Muscle of back (tissue), 11 donors: ENCODE measurements around the gene SLX4. TPM values are rescaled to one million over a fixed set of nuclear protein-coding genes. Genes with fewer than 3 reads are reported as not detected.

Source experiments
- DNase-seq, 3 donors: peaks; one replicate each; pipeline versions ENCODE4 v3.0.0 to v3.0.0-alpha.2; 2013
- polyA plus RNA-seq, 10 donors: library from polyadenylated mRNA; unstranded; fragments of 120-200 nt; gene quantifications; one replicate each; pipeline ENCODE4 v1.2.1, GENCODE V29; 2013; ENCODE audit not compliant: insufficient read length in 10 of 10

Gene SLX4
- polyA plus RNA-seq, 10 donors: 3.6 to 6.8 (median 4.7) TPM

GRCh38 chr16:3601614-3602319 lies 9.6 kb downstream of the SLX4 start:
- DNase-seq: no peak

GRCh38 chr16:3599922-3600321 lies 11.5 kb downstream of the SLX4 start:
- DNase-seq: no peak

- DNase-seq: no peak
Measured at GRCh38 chr16:3599121-3599520, 12.3 kb downstream of the SLX4 start.

GRCh38 chr16:3598236-3598635 lies 13.2 kb downstream of the SLX4 start:
- no peak for DNase-seq

GRCh38 chr16:3597676-3598075 lies 13.7 kb downstream of the SLX4 start:
- DNase-seq: no peak

- DNase-seq: no peak
Measured at GRCh38 chr16:3597226-3597625, 14.2 kb downstream of the SLX4 start.

GRCh38 chr16:3596101-3596861 lies 15.1 kb downstream of the SLX4 start:
- DNase-seq: no peak

GRCh38 chr16:3595521-3596021 lies 15.8 kb downstream of the SLX4 start:
- no peak for DNase-seq

- DNase-seq: no peak
Measured at GRCh38 chr16:3595110-3595486, 16.3 kb downstream of the SLX4 start.

- DNase-seq: no peak
Measured at GRCh38 chr16:3594316-3595109, 16.9 kb downstream of the SLX4 start.

GRCh38 chr16:3592559-3592958 lies 18.8 kb downstream of the SLX4 start:
- DNase-seq: no peak

- no peak for DNase-seq
Measured at GRCh38 chr16:3591991-3592390, 19.4 kb downstream of the SLX4 start.

- no peak for DNase-seq
Measured at GRCh38 chr16:3591436-3591803, 20.0 kb downstream of the SLX4 start.

GRCh38 chr16:3590736-3591435 lies 20.5 kb downstream of the SLX4 start:
- no peak for DNase-seq

- DNase-seq: no peak
Measured at GRCh38 chr16:3589991-3590701, 21.3 kb downstream of the SLX4 start.

- DNase-seq: no peak
Measured at GRCh38 chr16:3589441-3589921, 21.9 kb downstream of the SLX4 start.

- DNase-seq: no peak
Measured at GRCh38 chr16:3589001-3589400, 22.4 kb downstream of the SLX4 start.

GRCh38 chr16:3587547-3588110 lies 23.8 kb downstream of the SLX4 start:
- no peak for DNase-seq

- DNase-seq: no peak
Measured at GRCh38 chr16:3584412-3584811, 27.0 kb downstream of the SLX4 start.

- DNase-seq: no peak
Measured at GRCh38 chr16:3583303-3584038, 27.9 kb downstream of the SLX4 start.
